H1 (cell line): ENCODE results near the gene FMN2.

Experiments used
- CBX5 ChIP-seq: fragments of 300-800, 300-1000 bp; sonication (generic); IDR thresholded peaks from 2 replicates; pipeline ENCODE4 v1.7.1; 2016; ENCODE audit warnings: antibody characterized with exemption, low read length, low read depth
- CTCF ChIP-seq, 3 experiments: IDR thresholded peaks; 1 replicate in 2 of 3; 2 replicates in 1 of 3; pipeline versions ENCODE4 v1.5.1 to v1.6.1; 2011; ENCODE audit warnings: low read length in 3 of 3, mild to moderate bottlenecking in 3 of 3, inconsistent platforms in 2 of 3, low read depth in 1 of 3, moderate library complexity in 1 of 3; ENCODE audit not compliant: insufficient read depth in 1 of 3; ENCODE audit errors: control extremely low read depth in 1 of 3

GRCh38 chr1:240424740-240425464 is 333.2 kb downstream of the FMN2 start:
- no peak for TF ChIP-seq CBX5
- no peak for TF ChIP-seq CTCF (IDR thresholded peaks at IDR 0.05; ENCODE audit: control extremely low read depth in 1 of 3, insufficient read depth in 1 of 3, low read depth in 1 of 3, low read length in 3 of 3)
